SK-N-SH treated with all-trans-retinoic acid at 6 μM for 48 hours (cell line): ENCODE measurements around the gene MATR3.

ENCODE experiments used
- ATAC-seq: fragments of 200-7000 bp; cut with Tn5 transposase; 3 replicates; pipeline ENCODE4 v1.9.1; 2020; ENCODE audit warnings: mild to moderate bottlenecking, moderate library complexity
- ARNTL ChIP-seq: fragments of 450-650 bp; formaldehyde crosslinking; IDR thresholded peaks from 2 replicates; pipeline ENCODE4 v1.5.0; 2020; ENCODE audit warnings: low read depth, mild to moderate bottlenecking, moderate library complexity, borderline replicate concordance
- CSDC2 ChIP-seq: fragments of 250-450 bp; sonication (Bioruptor Pico); IDR thresholded peaks from 2 replicates; pipeline ENCODE4 v1.5.0; 2020; ENCODE audit warnings: mild to moderate bottlenecking, moderate library complexity
- ESRRG ChIP-seq: fragments of 250-450 bp; sonication (Bioruptor Pico); IDR thresholded peaks from 2 replicates; pipeline ENCODE4 v1.6.1; 2021; ENCODE audit warnings: mild to moderate bottlenecking
- GLIS3 ChIP-seq: fragments of 250-450 bp; sonication (Bioruptor Pico); IDR thresholded peaks from 2 replicates; pipeline ENCODE4 v1.5.0; 2020; ENCODE audit warnings: mild to moderate bottlenecking, moderate library complexity
- ISL1 ChIP-seq: fragments of 250-450 bp; sonication (Bioruptor Pico); IDR thresholded peaks from 2 replicates; pipeline ENCODE4 v2.1.2; 2022; ENCODE audit warnings: mild to moderate bottlenecking, moderate library complexity
- OSR1 ChIP-seq: fragments of 250-450 bp; sonication (Bioruptor Pico); IDR thresholded peaks from 2 replicates; pipeline ENCODE4 v1.8.0; 2022; ENCODE audit warnings: moderate library complexity, mild to moderate bottlenecking, inconsistent platforms
- PPARA ChIP-seq: fragments of 250-450 bp; sonication (Bioruptor Pico); IDR thresholded peaks from 2 replicates; pipeline ENCODE4 v1.5.0; 2020; ENCODE audit warnings: mild to moderate bottlenecking, borderline replicate concordance
- RARB ChIP-seq: fragments of 250-450 bp; sonication (Bioruptor Pico); IDR thresholded peaks from 2 replicates; pipeline ENCODE4 v1.8.0; 2021; ENCODE audit warnings: mild to moderate bottlenecking, moderate library complexity
- SNAI2 ChIP-seq: fragments of 250-450 bp; sonication (Bioruptor Pico); IDR thresholded peaks from 2 replicates; pipeline ENCODE4 v1.5.0; 2020; ENCODE audit warnings: mild to moderate bottlenecking, moderate library complexity
- TCF4 ChIP-seq: fragments of 250-450 bp; sonication (Bioruptor Pico); IDR thresholded peaks from 2 replicates; pipeline ENCODE4 v1.8.0; 2021; ENCODE audit warnings: mild to moderate bottlenecking, moderate library complexity, borderline replicate concordance
- TOX ChIP-seq: fragments of 250-450 bp; sonication (Bioruptor Pico); IDR thresholded peaks from 2 replicates; pipeline ENCODE4 v1.8.0; 2021; ENCODE audit warnings: mild to moderate bottlenecking, moderate library complexity, borderline replicate concordance
- ZC3H10 ChIP-seq: fragments of 250-450 bp; sonication (Bioruptor Pico); IDR thresholded peaks from 2 replicates; pipeline ENCODE4 v1.5.1; 2021; ENCODE audit warnings: mild to moderate bottlenecking, moderate library complexity
- ZFP3 ChIP-seq: fragments of 250-450 bp; sonication (Bioruptor Pico); IDR thresholded peaks from 2 replicates; pipeline ENCODE4 v1.5.0; 2020; ENCODE audit warnings: mild to moderate bottlenecking, moderate library complexity
- ZFP30 ChIP-seq: fragments of 450-650 bp; formaldehyde crosslinking; IDR thresholded peaks from 2 replicates; pipeline ENCODE4 v1.5.0; 2022; ENCODE audit warnings: mild to moderate bottlenecking, moderate library complexity
- ZNF565 ChIP-seq: fragments of 450-650 bp; formaldehyde crosslinking; conservative IDR thresholded peaks from 2 replicates; pipeline ENCODE4 v1.5.0; 2020; ENCODE audit warnings: low read depth, mild to moderate bottlenecking, moderate library complexity
- ZNF70 ChIP-seq: fragments of 450-650 bp; formaldehyde crosslinking; IDR thresholded peaks from 2 replicates; pipeline ENCODE4 v1.5.0; 2020; ENCODE audit warnings: mild to moderate bottlenecking, moderate library complexity
- ZNF8 ChIP-seq: fragments of 450-650 bp; formaldehyde crosslinking; IDR thresholded peaks from 2 replicates; pipeline ENCODE4 v1.5.0; 2020; ENCODE audit warnings: mild to moderate bottlenecking, moderate library complexity
- TF ChIP-seq, protein P1 (sequence below): fragments of 250-450 bp; sonication (Bioruptor Pico); IDR thresholded peaks from 2 replicates; pipeline ENCODE4 v1.5.0; 2020; ENCODE audit warnings: mild to moderate bottlenecking, moderate library complexity
- TF ChIP-seq, protein P2 (sequence below): fragments of 250-450 bp; sonication (Bioruptor Pico); IDR thresholded peaks from 2 replicates; pipeline ENCODE4 v1.5.1; 2020; ENCODE audit warnings: low read depth, mild to moderate bottlenecking, moderate library complexity
- TF ChIP-seq, protein P3 (sequence below): fragments of 250-450 bp; sonication (Bioruptor Pico); IDR thresholded peaks from 2 replicates; pipeline ENCODE4 v1.8.0; 2021; ENCODE audit warnings: low read depth, mild to moderate bottlenecking, moderate library complexity, borderline replicate concordance
- TF ChIP-seq, protein P4 (sequence below): fragments of 250-450 bp; sonication (Bioruptor Pico); IDR thresholded peaks from 2 replicates; pipeline ENCODE4 v1.8.0; 2020; ENCODE audit warnings: mild to moderate bottlenecking, moderate library complexity, borderline replicate concordance

Gene MATR3

DNA sequence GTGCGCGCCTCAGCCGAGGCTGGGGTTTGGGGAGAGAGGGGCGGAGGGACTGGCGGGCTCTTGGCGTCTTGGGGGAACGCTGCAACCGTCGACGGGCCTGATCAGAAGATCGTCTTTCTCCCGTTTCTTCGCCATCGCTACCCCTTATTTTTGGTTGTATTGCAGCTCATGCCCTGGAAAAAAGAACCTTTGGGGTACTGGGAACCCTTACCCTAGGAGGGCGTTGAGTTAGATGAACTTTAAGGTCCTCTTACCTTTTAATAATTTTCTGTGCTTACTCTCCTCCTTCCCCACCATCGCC lies 48.8 kb downstream of the MATR3 start:
- TF ChIP-seq, protein P1, sequence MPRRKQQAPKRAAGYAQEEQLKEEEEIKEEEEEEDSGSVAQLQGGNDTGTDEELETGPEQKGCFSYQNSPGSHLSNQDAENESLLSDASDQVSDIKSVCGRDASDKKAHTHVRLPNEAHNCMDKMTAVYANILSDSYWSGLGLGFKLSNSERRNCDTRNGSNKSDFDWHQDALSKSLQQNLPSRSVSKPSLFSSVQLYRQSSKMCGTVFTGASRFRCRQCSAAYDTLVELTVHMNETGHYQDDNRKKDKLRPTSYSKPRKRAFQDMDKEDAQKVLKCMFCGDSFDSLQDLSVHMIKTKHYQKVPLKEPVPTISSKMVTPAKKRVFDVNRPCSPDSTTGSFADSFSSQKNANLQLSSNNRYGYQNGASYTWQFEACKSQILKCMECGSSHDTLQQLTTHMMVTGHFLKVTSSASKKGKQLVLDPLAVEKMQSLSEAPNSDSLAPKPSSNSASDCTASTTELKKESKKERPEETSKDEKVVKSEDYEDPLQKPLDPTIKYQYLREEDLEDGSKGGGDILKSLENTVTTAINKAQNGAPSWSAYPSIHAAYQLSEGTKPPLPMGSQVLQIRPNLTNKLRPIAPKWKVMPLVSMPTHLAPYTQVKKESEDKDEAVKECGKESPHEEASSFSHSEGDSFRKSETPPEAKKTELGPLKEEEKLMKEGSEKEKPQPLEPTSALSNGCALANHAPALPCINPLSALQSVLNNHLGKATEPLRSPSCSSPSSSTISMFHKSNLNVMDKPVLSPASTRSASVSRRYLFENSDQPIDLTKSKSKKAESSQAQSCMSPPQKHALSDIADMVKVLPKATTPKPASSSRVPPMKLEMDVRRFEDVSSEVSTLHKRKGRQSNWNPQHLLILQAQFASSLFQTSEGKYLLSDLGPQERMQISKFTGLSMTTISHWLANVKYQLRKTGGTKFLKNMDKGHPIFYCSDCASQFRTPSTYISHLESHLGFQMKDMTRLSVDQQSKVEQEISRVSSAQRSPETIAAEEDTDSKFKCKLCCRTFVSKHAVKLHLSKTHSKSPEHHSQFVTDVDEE (CRISPR knock-in tag) = no peak
- TF ChIP-seq GLIS3 = no peak
- no peak for TF ChIP-seq ZFP3
- no peak for TF ChIP-seq TCF4 (CRISPR knock-in tag)
- no peak for TF ChIP-seq ESRRG (CRISPR knock-in tag)
- no peak for TF ChIP-seq SNAI2 (CRISPR knock-in tag)
- TF ChIP-seq ZNF8 (CRISPR knock-in tag) = no peak
- TF ChIP-seq PPARA (CRISPR knock-in tag) = no peak
- TF ChIP-seq OSR1 (CRISPR knock-in tag) = no peak
- TF ChIP-seq ISL1 (CRISPR knock-in tag) = no peak
- no peak for TF ChIP-seq TOX (CRISPR knock-in tag)
- no peak for TF ChIP-seq ZNF565
- TF ChIP-seq, protein P2, sequence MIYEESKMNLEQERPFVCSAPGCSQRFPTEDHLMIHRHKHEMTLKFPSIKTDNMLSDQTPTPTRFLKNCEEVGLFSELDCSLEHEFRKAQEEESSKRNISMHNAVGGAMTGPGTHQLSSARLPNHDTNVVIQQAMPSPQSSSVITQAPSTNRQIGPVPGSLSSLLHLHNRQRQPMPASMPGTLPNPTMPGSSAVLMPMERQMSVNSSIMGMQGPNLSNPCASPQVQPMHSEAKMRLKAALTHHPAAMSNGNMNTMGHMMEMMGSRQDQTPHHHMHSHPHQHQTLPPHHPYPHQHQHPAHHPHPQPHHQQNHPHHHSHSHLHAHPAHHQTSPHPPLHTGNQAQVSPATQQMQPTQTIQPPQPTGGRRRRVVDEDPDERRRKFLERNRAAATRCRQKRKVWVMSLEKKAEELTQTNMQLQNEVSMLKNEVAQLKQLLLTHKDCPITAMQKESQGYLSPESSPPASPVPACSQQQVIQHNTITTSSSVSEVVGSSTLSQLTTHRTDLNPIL (CRISPR knock-in tag) = no peak
- TF ChIP-seq, protein P3, sequence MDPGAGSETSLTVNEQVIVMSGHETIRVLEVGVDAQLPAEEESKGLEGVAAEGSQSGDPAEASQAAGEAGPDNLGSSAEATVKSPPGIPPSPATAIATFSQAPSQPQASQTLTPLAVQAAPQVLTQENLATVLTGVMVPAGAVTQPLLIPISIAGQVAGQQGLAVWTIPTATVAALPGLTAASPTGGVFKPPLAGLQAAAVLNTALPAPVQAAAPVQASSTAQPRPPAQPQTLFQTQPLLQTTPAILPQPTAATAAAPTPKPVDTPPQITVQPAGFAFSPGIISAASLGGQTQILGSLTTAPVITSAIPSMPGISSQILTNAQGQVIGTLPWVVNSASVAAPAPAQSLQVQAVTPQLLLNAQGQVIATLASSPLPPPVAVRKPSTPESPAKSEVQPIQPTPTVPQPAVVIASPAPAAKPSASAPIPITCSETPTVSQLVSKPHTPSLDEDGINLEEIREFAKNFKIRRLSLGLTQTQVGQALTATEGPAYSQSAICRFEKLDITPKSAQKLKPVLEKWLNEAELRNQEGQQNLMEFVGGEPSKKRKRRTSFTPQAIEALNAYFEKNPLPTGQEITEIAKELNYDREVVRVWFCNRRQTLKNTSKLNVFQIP (CRISPR knock-in tag) = no peak
- no peak for TF ChIP-seq ZC3H10 (CRISPR knock-in tag)
- TF ChIP-seq, protein P4, sequence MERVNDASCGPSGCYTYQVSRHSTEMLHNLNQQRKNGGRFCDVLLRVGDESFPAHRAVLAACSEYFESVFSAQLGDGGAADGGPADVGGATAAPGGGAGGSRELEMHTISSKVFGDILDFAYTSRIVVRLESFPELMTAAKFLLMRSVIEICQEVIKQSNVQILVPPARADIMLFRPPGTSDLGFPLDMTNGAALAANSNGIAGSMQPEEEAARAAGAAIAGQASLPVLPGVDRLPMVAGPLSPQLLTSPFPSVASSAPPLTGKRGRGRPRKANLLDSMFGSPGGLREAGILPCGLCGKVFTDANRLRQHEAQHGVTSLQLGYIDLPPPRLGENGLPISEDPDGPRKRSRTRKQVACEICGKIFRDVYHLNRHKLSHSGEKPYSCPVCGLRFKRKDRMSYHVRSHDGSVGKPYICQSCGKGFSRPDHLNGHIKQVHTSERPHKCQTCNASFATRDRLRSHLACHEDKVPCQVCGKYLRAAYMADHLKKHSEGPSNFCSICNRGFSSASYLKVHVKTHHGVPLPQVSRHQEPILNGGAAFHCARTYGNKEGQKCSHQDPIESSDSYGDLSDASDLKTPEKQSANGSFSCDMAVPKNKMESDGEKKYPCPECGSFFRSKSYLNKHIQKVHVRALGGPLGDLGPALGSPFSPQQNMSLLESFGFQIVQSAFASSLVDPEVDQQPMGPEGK = no peak
- TF ChIP-seq ZFP30 (CRISPR knock-in tag) = no peak
- ATAC-seq = no peak

DNA sequence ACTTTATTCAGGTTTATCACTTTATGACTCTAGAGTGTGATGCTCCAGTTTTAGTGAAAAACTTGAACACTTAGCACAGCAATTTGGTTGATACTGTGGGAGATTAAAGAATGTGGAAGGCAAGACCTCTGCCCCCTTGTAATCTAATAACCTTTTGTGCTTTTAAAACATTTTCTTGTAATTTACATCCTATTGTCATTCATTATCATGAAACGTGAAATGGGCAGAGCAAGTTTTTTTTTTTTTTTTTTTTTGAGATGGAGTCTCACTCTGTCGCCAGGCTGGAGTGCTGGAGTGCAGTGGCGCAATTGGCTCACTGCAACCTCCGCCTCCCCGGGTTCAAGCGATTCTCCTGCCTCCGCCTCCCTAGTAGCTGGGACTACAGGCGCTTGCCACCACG lies 49.9 kb downstream of the MATR3 start:
- no peak for ATAC-seq
- TF ChIP-seq TOX (CRISPR knock-in tag) (no peak), ZFP30 (CRISPR knock-in tag) (no peak), ZNF8 (CRISPR knock-in tag) (no peak), SNAI2 (CRISPR knock-in tag) (no peak), ISL1 (CRISPR knock-in tag) (no peak), TCF4 (CRISPR knock-in tag) (no peak), CSDC2 (CRISPR knock-in tag) (no peak), ZNF565 (no peak), ZC3H10 (CRISPR knock-in tag) (no peak), ZNF70 (no peak), RARB (no peak), ZFP3 (no peak), ARNTL (no peak)
- TF ChIP-seq, protein P4 = no peak
- TF ChIP-seq, protein P2 (CRISPR knock-in tag) = no peak
- TF ChIP-seq, protein P1 (CRISPR knock-in tag) = no peak
